COLO668 (cell line): Measurements from ENCODE around the gene RAB3B.
"Not testable (repeated sequence)": the region's sequence is repeated elsewhere in the genome, so short reads cannot be mapped to it uniquely, and the experiment has no call there.

Experiments used
- DNase-seq: peaks from one replicate; lab custom pipeline; 2025; ENCODE audit not compliant: unreplicated experiment; lab: John Stamatoyannopoulos, UW

The RAB3B gene

DNA sequence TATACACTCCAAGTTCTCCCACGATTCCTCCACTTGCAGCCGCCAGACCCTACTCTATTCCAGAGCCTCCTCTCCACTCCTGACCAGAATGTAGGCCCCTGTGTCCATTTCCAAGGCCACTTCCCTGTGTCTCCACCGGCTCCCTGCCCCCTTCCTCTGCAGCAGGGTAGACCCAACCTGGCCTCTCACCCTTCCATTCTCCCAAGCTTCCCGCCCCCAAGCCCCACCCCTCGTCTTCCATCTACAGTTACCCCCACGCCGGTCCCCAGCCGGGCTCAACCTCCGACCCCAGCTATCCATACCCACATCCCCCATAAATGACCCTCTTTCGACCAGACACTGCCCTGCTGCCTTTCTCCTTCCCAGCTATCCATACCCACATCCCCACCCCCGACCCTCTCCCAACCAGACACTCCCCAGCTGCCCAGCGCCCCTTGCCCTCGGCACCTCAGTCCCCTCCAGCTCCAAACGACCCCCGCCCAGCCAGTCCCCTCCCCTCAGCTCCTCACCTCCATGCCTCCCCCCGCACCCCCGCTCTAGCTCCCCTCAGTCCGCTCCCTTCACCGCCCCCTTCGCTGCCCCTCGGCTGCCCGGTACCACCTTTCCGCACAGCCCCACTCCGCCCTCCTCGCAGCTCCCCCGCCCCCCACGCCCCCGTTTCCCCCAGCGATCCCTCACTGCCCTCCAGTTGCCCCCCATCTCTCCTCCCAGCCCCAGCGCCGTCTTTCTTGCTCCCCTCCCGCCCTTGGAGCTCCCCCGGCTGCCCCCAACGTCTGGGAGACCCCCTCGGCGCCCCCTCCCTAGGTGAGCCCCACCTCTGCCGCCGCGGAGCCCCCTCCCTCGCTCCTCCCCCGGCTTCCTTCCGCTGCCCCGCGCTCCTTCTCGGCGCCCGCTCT lies 670 bp downstream of the RAB3B start:
- DNase-seq = peak; percentile 58

GRCh38 chr1:51988254-51988653 lies 2.2 kb downstream of the RAB3B start:
- no peak for DNase-seq

DNA sequence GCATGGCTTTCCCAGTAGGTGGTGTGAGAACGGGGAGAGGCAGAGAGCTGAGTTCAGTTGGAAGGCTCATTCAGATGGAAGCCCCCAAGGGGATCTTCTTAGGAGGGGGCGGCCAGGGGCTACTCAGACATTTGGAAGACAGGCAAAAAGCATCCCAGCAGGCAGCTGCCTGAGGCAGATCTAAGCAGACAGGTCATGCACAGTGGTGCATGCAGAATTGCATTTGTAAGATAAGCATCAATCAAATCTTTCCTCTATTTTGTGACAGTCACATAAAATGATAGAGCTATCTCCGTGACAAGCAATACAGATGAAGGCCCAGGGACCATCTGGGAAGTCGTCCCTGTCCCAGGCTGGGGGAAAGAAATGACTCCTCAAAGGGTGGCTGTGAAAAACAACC lies 3.8 kb downstream of the RAB3B start:
- DNase-seq = no peak

DNA sequence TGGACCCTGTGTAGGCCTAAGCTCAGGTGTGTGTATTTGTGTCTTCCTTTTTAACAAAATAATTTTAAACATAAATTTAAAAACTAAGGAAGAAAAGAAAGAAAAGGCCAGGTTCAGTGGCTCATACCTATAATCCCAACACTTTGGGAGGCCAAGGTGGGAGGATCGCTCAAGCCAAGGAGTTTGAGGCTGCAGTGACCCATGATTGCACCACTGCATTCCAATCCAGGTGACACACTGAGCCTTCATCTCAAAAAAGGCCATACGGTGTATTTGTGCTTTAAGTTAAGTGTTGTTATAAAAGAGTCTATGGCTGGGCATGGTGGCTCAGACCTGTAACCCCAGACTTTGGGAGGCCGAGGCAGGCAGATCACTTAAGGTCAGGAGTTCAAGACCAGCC lies 8.3 kb downstream of the RAB3B start:
- DNase-seq = no peak

- no peak for DNase-seq
Measured at GRCh38 chr1:51981555-51981954, 8.9 kb downstream of the RAB3B start.

DNA sequence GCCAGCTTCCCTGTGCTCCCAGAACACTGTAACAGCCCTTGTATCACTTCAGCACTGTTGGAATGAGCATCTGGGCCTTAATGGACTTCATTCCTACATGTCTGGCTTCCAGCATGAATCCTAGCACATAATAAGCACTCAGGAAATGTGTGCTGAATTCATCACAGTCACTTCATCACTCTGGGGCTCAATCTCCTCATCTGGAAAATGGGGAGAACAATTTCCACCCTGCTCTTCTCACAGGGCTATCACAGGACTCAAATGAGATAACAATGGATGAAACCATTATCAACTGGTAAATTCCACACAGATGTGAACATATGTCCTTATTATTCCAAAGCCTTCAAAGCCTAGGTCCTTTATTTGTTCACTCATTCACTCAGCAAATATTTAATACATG lies 12.4 kb downstream of the RAB3B start:
- no peak for DNase-seq

DNA sequence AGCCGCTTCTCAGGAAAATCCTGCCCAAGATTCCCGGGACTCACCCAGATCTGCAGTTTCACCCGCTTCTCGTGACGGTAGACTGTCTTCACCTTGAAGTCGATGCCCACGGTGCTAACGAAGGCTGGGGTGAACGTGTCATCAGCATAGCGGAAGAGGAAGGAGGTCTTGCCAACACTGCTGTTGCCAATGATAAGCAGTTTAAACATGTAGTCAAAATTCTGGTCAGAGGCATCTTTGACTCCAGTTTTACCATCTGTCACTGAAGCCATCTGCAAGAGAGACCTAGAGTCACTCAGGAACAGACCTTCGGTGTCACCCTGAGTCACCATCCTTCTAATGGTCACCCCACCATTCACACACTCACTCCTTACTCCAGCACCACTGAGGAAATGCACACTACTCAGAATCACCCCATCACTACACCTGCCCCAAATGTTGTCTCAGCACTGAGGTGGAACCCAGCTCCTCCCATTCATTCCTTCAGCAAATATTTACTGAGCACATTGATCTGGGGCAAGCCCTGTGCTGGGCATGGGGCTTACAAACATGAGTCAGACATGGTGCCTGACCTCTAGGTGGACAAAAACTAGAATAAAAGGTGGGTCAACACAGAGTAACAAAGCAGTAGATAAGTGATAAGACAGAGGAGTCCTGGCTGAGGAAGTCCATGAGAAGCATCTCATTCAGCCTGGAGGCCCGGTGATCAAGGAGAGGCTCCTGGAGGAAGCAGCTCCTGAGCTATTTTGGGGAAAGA lies 13.5 kb downstream of the RAB3B start:
- peak; percentile 92 for DNase-seq

GRCh38 chr1:51973587-51974474 lies 16.7 kb downstream of the RAB3B start:
- DNase-seq = peak; percentile 63

DNA sequence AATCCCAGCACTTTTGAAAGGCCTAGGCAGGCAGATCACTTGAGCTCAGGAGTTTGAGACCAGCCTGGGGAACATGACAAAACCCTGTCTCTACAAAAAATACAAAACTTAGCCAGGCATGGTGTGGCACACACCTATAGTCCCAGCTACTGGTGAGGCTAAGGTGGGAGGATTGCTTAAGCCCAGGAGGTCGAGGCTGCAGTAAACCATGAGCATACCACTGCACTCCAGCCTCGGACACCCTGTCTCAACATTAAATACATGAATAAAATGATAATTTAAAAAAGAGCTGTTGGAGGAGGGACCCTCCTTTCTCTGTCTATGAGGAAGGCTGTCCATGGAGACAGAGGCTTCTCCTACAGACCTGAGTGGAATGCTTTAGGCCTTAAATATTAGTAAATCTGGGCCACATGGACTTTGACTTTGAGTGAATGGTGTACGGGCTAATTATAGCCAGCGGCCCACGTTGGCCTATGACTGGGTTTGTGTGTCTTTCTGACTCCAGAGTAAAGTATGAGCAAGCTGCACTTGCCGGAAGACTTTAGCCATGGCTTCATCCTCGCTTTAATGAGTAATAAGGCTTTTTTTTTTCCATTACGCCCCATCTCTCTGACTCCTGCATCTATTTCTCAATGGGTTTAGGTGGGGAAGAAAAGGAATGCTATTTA lies 21.3 kb downstream of the RAB3B start:
- no peak for DNase-seq

DNA sequence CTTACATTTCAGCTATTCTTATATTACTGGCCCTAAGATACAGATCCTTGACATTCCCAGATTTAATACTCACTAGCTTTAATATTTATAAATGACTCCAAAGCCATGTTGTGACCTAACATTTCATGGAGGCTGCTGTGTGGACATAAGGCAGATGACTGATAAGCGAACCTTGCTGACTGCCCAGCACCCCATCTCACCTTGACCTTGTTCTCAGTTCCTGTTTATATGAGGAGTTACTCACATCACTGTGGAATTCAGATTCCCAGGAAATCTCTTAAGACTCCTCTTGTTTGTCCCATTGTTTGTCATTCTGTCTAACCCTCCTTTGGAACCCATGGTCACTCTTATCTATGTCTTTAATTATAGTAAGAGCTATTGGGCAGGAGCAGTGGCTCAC lies 21.9 kb downstream of the RAB3B start:
- no peak for DNase-seq

GRCh38 chr1:51967213-51967791 lies 23.2 kb downstream of the RAB3B start:
- not testable (repeated sequence) for DNase-seq

DNA sequence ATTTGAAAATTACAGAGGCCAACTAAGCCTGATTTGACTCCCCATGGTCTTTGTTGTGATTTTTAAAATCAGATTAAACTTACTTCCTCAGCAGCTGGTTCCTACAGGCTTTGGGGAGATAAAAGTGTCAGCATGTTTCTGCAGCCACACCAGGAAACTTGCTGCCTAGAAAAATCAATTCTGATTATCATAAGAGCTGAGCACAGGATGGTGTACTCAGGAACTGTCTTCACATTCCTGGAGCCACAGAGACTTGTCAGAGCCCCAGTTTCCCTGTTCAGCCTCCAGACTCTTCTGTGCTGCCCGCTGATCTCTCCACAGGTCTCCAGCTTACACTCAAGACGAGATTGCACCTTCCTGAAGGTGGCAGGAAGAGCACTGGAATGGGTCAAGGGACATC lies 23.9 kb downstream of the RAB3B start:
- no peak for DNase-seq

- DNase-seq = no peak
Measured at GRCh38 chr1:51964309-51964696, 26.2 kb downstream of the RAB3B start.

GRCh38 chr1:51963592-51964308 lies 26.8 kb downstream of the RAB3B start:
- no peak for DNase-seq

- DNase-seq = no peak
Measured at GRCh38 chr1:51962486-51963356, 27.8 kb downstream of the RAB3B start.

DNA sequence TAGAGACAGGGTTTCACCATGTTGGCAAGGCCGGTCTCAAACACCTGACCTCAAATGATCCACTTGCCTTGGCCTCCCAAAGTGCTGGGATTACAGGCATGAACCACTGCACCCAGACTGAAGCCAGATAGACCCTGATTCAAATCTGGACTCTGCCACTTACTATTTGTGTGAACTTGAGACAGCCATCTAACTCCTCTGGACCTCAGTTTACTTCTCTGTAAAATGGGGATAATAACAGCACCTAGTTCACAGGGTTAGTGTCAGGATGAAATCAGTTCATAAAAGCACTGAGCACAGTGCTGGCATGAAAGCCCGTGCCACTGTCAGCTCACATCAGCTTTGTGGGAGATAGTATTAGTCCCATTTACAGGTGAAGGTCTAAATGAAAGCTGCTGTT lies 28.5 kb downstream of the RAB3B start:
- DNase-seq = no peak

GRCh38 chr1:51961231-51961630 lies 29.3 kb downstream of the RAB3B start:
- no peak for DNase-seq

DNA sequence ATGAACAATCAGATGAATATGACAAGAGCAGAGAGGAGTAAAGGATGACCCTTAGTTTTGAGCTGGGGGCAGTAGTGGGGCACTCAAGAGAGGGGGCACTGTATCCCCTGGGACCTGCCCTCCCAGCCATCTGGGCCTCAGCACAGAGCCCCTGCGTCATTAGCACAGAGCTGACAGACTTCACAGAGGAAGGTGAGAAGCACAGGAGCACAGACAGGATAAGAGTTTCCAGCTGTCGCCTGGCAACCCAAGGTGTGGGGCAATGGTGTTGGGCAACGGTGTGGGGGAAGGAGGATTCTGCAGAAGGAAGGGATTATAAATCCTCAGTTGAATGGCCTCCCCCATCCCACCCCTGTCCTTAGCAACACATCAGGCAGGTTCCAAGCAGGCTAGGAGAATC lies 30.2 kb downstream of the RAB3B start:
- peak; percentile 86 for DNase-seq

- DNase-seq = no peak
Measured at GRCh38 chr1:51958824-51959223, 31.7 kb downstream of the RAB3B start.
